ENCODE data around the gene CNTNAP2. TPM values are rescaled to one million over a fixed set of nuclear protein-coding genes. Genes with fewer than 3 reads are reported as not detected.

The CNTNAP2 gene
- total RNA-seq, 1 experiment from 2014 or later = 64.5 TPM

GRCh38 chr7:147173883-147174282, 1057.3 kb downstream of the CNTNAP2 start:
- Histone ChIP-seq H2BK12ac (ENCODE audit: insufficient read length, low read depth, low read length) (no peak overlapping the region), H2BK15ac (ENCODE audit: low read depth, low read length) (no peak overlapping the region), H3K27ac (ENCODE audit: insufficient read length, low read depth, low read length) (no peak overlapping the region), H3K27me3 (ENCODE audit: insufficient read depth, low read length) (no peaks in the 10 kb centered on the region), H4K8ac (replicated peaks; ENCODE audit: insufficient read length, low read depth, low read length) (no peak overlapping the region), H3T11ph (ENCODE audit: low read length) (no peak overlapping the region), H3K79me1 (ENCODE audit: insufficient read depth, low read depth, low read length, poor library complexity, severe bottlenecking) (no peaks in the 10 kb centered on the region), H3K4ac (ENCODE audit: low read depth, low read length) (no peak overlapping the region), H3K4me2 (ENCODE audit: insufficient read depth, insufficient read length, low read length) (no peak overlapping the region), H3K18ac (ENCODE audit: insufficient read length, low read depth, low read length) (no peak overlapping the region), H3K23me2 (ENCODE audit: insufficient read length, low read depth, low read length, poor library complexity, severe bottlenecking) (no peaks in the 10 kb centered on the region), H3K56ac (ENCODE audit: insufficient read length, low read depth, low read length) (no peak overlapping the region), H3K23ac (ENCODE audit: insufficient read length, low read depth, low read length) (no peak overlapping the region), H4K5ac (ENCODE audit: insufficient read length, low read depth, low read length) (no peak overlapping the region), H2BK120ac (ENCODE audit: low read depth, low read length, poor library complexity, severe bottlenecking) (no peak overlapping the region), H4K91ac (ENCODE audit: insufficient read length, low read depth, low read length) (no peak overlapping the region), H3K79me2 (ENCODE audit: insufficient read depth, low read length) (no peaks in the 10 kb centered on the region), H2AK5ac (ENCODE audit: insufficient read length, low read length) (no peak overlapping the region), H3K9me3 (ENCODE audit: control insufficient read depth, low read depth, low read length) (no peaks in the 10 kb centered on the region), H3K14ac (ENCODE audit: insufficient read depth, low read length) (no peak overlapping the region), H4K20me1 (ENCODE audit: control insufficient read depth, insufficient read depth, insufficient read length) (no peaks in the 10 kb centered on the region), H3K4me1 (ENCODE audit: insufficient read depth, low read length) (no peaks in the 10 kb centered on the region), H2BK20ac (ENCODE audit: low read depth, low read length, poor library complexity, severe bottlenecking) (no peak overlapping the region), H3K9ac (ENCODE audit: extremely low read depth, insufficient read length, low read length) (no peak overlapping the region), H2BK5ac (ENCODE audit: insufficient read length, low read length) (no peak overlapping the region), H2AFZ (ENCODE audit: low read length) (no peak overlapping the region)
- TF ChIP-seq, protein P1, sequence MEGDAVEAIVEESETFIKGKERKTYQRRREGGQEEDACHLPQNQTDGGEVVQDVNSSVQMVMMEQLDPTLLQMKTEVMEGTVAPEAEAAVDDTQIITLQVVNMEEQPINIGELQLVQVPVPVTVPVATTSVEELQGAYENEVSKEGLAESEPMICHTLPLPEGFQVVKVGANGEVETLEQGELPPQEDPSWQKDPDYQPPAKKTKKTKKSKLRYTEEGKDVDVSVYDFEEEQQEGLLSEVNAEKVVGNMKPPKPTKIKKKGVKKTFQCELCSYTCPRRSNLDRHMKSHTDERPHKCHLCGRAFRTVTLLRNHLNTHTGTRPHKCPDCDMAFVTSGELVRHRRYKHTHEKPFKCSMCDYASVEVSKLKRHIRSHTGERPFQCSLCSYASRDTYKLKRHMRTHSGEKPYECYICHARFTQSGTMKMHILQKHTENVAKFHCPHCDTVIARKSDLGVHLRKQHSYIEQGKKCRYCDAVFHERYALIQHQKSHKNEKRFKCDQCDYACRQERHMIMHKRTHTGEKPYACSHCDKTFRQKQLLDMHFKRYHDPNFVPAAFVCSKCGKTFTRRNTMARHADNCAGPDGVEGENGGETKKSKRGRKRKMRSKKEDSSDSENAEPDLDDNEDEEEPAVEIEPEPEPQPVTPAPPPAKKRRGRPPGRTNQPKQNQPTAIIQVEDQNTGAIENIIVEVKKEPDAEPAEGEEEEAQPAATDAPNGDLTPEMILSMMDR (conservative IDR thresholded peaks at IDR 0.05) = no peak
- DNase-seq = no peak
- Mint-ChIP-seq H3K27ac (no peak overlapping the region), H3K4me1 (peaks cover 2 to 5% of the 10 kb centered on the region in 2 experiments; a peak in 2 of 4 replicates), H3K36me3 (ENCODE audit: insufficient read depth in 1 of 3, low read depth in 3 of 3) (no peaks in the 10 kb centered on the region), H3K27me3 (ENCODE audit: low read depth) (no peaks in the 10 kb centered on the region), H3K4me3 (no peak overlapping the region), H3K9me3 (no peaks in the 10 kb centered on the region)
